Measurements from ENCODE around the gene TMEM208. TPM values are rescaled to one million over a fixed set of nuclear protein-coding genes. Genes with fewer than 3 reads are reported as not detected.

TMEM208 gene
- total and polyA plus RNA-seq, 2 of the 13 experiments (the other 11 are each of a cell fraction or from before 2014, with no cell fraction given) = 58.8 to 72.9 TPM

GRCh38 chr16:67230809-67231660 lies 4.1 kb downstream of the TMEM208 start (continued):
- no peak for TF ChIP-seq ZNF574 (CRISPR knock-in tag; IDR thresholded peaks at IDR 0.05)
- TF ChIP-seq POLR2G (IDR thresholded peaks at IDR 0.05; ENCODE audit: low read depth, low read length) = peak; percentile 58; the same call in 1 of the 2 replicates
- no peak for TF ChIP-seq ZNF337 (CRISPR knock-in tag; IDR thresholded peaks at IDR 0.05; ENCODE audit: borderline replicate concordance, low read depth)
- no peak for TF ChIP-seq ZNF644 (CRISPR knock-in tag; IDR thresholded peaks at IDR 0.05; ENCODE audit: low read depth)
- no peak for TF ChIP-seq ZBTB20 (CRISPR knock-in tag; IDR thresholded peaks at IDR 0.05; ENCODE audit: borderline replicate concordance, low read depth)
- TF ChIP-seq RBM22 (optimal IDR thresholded peaks at IDR 0.05; ENCODE audit: low read length) = peak; percentile 80
- no peak for TF ChIP-seq ARID2 (CRISPR knock-in tag; IDR thresholded peaks at IDR 0.05; ENCODE audit: borderline replicate concordance)
- TF ChIP-seq ZBED4 (CRISPR knock-in tag; IDR thresholded peaks at IDR 0.05; ENCODE audit: borderline replicate concordance) = no peak
- peak; percentile 47; the same call in 1 of the 2 replicates for TF ChIP-seq SAFB2 (CRISPR knock-in tag; IDR thresholded peaks at IDR 0.05; ENCODE audit: borderline replicate concordance, low read depth)
- TF ChIP-seq ATF4 (CRISPR knock-in tag; IDR thresholded peaks at IDR 0.05) = no peak
- peak; percentile 58; the same call in 1 of the 2 replicates for TF ChIP-seq ZNF326 (CRISPR knock-in tag; IDR thresholded peaks at IDR 0.05; ENCODE audit: borderline replicate concordance)
- TF ChIP-seq ZNF687 (CRISPR knock-in tag; IDR thresholded peaks at IDR 0.05) = peak; percentile 12
- TF ChIP-seq MLLT10 (CRISPR knock-in tag; IDR thresholded peaks at IDR 0.05) = no peak
- TF ChIP-seq POLR2AphosphoS5 (IDR thresholded peaks at IDR 0.05; ENCODE audit: low read depth, low read length) = no peak
- TF ChIP-seq POLR2A (IDR thresholded peaks at IDR 0.05; ENCODE audit: insufficient read depth in 1 of 2, low read depth in 2 of 2, low read length in 2 of 2) = peak; percentile 10 to 33; a peak in 2 of 4 replicates
- TF ChIP-seq ZBTB42 (CRISPR knock-in tag; IDR thresholded peaks at IDR 0.05) = no peak

Measured in HepG2 (cell line).